H1 (cell line): ENCODE measurements around the gene PDCD2. TPM values are rescaled to one million over a fixed set of nuclear protein-coding genes. Genes with fewer than 3 reads are reported as not detected.

Source experiments
- CTCF ChIA-PET: fragments of 300-600 bp; sonication (Branson Sonifier 250); formaldehyde crosslinking; loops from one replicate; lab custom pipeline; 2021; ENCODE audit not compliant: partially characterized antibody; lab: Charles Lee
- POLR2A ChIA-PET: fragments of 300-600 bp; sonication (Branson Sonifier 250); formaldehyde crosslinking; loops from one replicate; lab custom pipeline; 2021; ENCODE audit warnings: inconsistent platforms; ENCODE audit not compliant: partially characterized antibody; lab: Charles Lee
- DNase-seq, 2 experiments: peaks; one replicate each; pipeline versions ENCODE4 v3.0.0 to v3.0.0-alpha.2; 2010 to 2022; ENCODE audit warnings: low spot score in 2 of 2, low read depth in 1 of 2, mixed read lengths in 1 of 2
- FAIRE-seq: peaks from 2 replicates; lab custom pipeline; 2011; peaks lifted over from hg19 to GRCh38; lab: Jason Lieb, UNC
- H2AFZ ChIP-seq: 2 replicates; pipeline ENCODE4 v1.8.1; 2012; ENCODE audit warnings: low read length, inconsistent platforms
- H2AK5ac ChIP-seq: 2 replicates; pipeline ENCODE4 v1.6.1; 2013; ENCODE audit warnings: low read depth, low read length
- H2BK120ac ChIP-seq: replicated peaks from 2 replicates; pipeline ENCODE3; 2013; ENCODE audit warnings: low read depth, low read length, inconsistent platforms
- H2BK12ac ChIP-seq: 2 replicates; pipeline ENCODE4 v1.6.1; 2013; ENCODE audit warnings: low read depth, low read length
- H2BK15ac ChIP-seq: 2 replicates; pipeline ENCODE4 v1.6.1; 2013; ENCODE audit warnings: low read length
- H2BK20ac ChIP-seq: 2 replicates; pipeline ENCODE4 v1.6.1; 2013; ENCODE audit warnings: low read length
- H2BK5ac ChIP-seq: 2 replicates; pipeline ENCODE4 v1.6.1; 2013; ENCODE audit warnings: low read depth, low read length
- H3K14ac ChIP-seq: 2 replicates; pipeline ENCODE4 v1.6.1; 2013; ENCODE audit warnings: inconsistent platforms; ENCODE audit not compliant: insufficient read length
- H3K18ac ChIP-seq: 2 replicates; pipeline ENCODE4 v1.6.1; 2013; ENCODE audit warnings: low read length; ENCODE audit errors: extremely low read depth
- H3K23ac ChIP-seq: 2 replicates; pipeline ENCODE4 v1.6.1; 2013; ENCODE audit warnings: inconsistent platforms; ENCODE audit not compliant: insufficient read length
- H3K23me2 ChIP-seq: 2 replicates; pipeline ENCODE4 v1.6.1; 2013; ENCODE audit warnings: low read depth, low read length
- H3K27ac ChIP-seq: 2 replicates; pipeline ENCODE4 v1.6.1; 2011; ENCODE audit warnings: low read depth, low read length, inconsistent platforms
- H3K27me3 ChIP-seq, 4 experiments: replicated peaks in 1 of 4; 1 replicate in 1 of 4; 2 replicates in 3 of 4; pipeline versions ENCODE4 v1.6.1 to v1.8.1; 2011 to 2013; ENCODE audit warnings: low read length in 3 of 4, mild to moderate bottlenecking in 3 of 4, inconsistent platforms in 2 of 4, mixed read lengths in 2 of 4, moderate library complexity in 1 of 4; ENCODE audit not compliant: control insufficient read depth in 3 of 4, insufficient read depth in 3 of 4; ENCODE audit errors: extremely low read depth in 1 of 4
- H3K36me3 ChIP-seq, 4 experiments: 2 replicates each; pipeline versions ENCODE4 v1.6.1 to v1.8.1; 2011 to 2013; ENCODE audit warnings: mild to moderate bottlenecking in 4 of 4, low read length in 3 of 4, moderate library complexity in 2 of 4, control low read depth in 1 of 4, inconsistent platforms in 1 of 4; ENCODE audit not compliant: insufficient read depth in 4 of 4, control insufficient read depth in 2 of 4
- H3K4ac ChIP-seq: replicated peaks from 2 replicates; pipeline ENCODE3; 2013; ENCODE audit warnings: low read length, low read depth, mixed read lengths, inconsistent platforms; ENCODE audit not compliant: insufficient read length
- H3K4me1 ChIP-seq, 4 experiments: replicated peaks in 1 of 4; 1 replicate in 1 of 4; 2 replicates in 3 of 4; pipeline versions ENCODE4 v1.6.1 to v1.8.1; 2011 to 2013; ENCODE audit warnings: low read length in 3 of 4, inconsistent platforms in 2 of 4, mixed read lengths in 1 of 4; ENCODE audit not compliant: insufficient read depth in 4 of 4, control insufficient read depth in 3 of 4
- H3K4me2 ChIP-seq, 2 experiments: 2 replicates each; pipeline versions ENCODE4 v1.6.1 to v1.8.1; 2011 to 2013; ENCODE audit warnings: low read depth in 2 of 2, low read length in 2 of 2, control low read depth in 1 of 2, inconsistent platforms in 1 of 2, mild to moderate bottlenecking in 1 of 2; ENCODE audit not compliant: insufficient read depth in 1 of 2
- H3K4me3 ChIP-seq, 4 experiments: fragments of 200-600, 300-600 bp in 1 of 4; sonication (generic), shearing (Covaris generic), sonication (Bioruptor Twin) in 1 of 4; 2 replicates each; pipeline versions ENCODE4 v1.5.1 to v1.8.1; 2011 to 2016; ENCODE audit warnings: low read length in 4 of 4, low read depth in 3 of 4, control low read depth in 2 of 4, inconsistent platforms in 2 of 4, mild to moderate bottlenecking in 2 of 4, mixed read lengths in 1 of 4, moderate library complexity in 1 of 4; ENCODE audit not compliant: insufficient read depth in 2 of 4; ENCODE audit errors: extremely low read depth in 1 of 4
- H3K56ac ChIP-seq: replicated peaks from 2 replicates; pipeline ENCODE3; 2013; ENCODE audit warnings: low read depth, mild to moderate bottlenecking, mixed read lengths, low read length, inconsistent platforms; ENCODE audit not compliant: insufficient read length
- H3K79me1 ChIP-seq: 2 replicates; pipeline ENCODE4 v1.6.1; 2013; ENCODE audit warnings: low read depth, low read length, control low read depth
- H3K79me2 ChIP-seq, 2 experiments: 2 replicates each; pipeline versions ENCODE4 v1.6.1 to v1.8.1; 2012 to 2013; ENCODE audit warnings: low read length in 2 of 2, mild to moderate bottlenecking in 2 of 2, inconsistent platforms in 1 of 2; ENCODE audit not compliant: insufficient read depth in 2 of 2, control insufficient read depth in 1 of 2
- H3K9ac ChIP-seq, 4 experiments: replicated peaks in 1 of 4; 1 replicate in 1 of 4; 2 replicates in 3 of 4; pipeline versions ENCODE4 v1.6.1 to v1.8.1; 2011 to 2013; ENCODE audit warnings: low read depth in 3 of 4, low read length in 3 of 4, control low read depth in 2 of 4, mild to moderate bottlenecking in 2 of 4, moderate library complexity in 2 of 4, inconsistent platforms in 1 of 4; ENCODE audit errors: extremely low read depth in 1 of 4
- H3K9me3 ChIP-seq, 2 experiments: 2 replicates each; pipeline versions ENCODE4 v1.6.1 to v1.8.1; 2012 to 2013; ENCODE audit warnings: mild to moderate bottlenecking in 2 of 2, moderate library complexity in 2 of 2, control low read depth in 1 of 2, inconsistent platforms in 1 of 2, low read depth in 1 of 2, low read length in 1 of 2, mixed read lengths in 1 of 2; ENCODE audit not compliant: insufficient read depth in 2 of 2
- H4K20me1 ChIP-seq, 2 experiments: replicated peaks in 1 of 2; 2 replicates each; pipeline versions ENCODE3 to v1.8.1; 2011 to 2013; ENCODE audit warnings: inconsistent platforms in 2 of 2, low read length in 2 of 2, mild to moderate bottlenecking in 1 of 2; ENCODE audit not compliant: insufficient read depth in 2 of 2, control insufficient read depth in 1 of 2
- H4K5ac ChIP-seq: 2 replicates; pipeline ENCODE4 v1.6.1; 2013; ENCODE audit warnings: low read length, low read depth, mixed read lengths, inconsistent platforms; ENCODE audit not compliant: insufficient read length
- H4K8ac ChIP-seq: 2 replicates; pipeline ENCODE4 v1.8.0; 2013; ENCODE audit warnings: mild to moderate bottlenecking, moderate library complexity, low read length, inconsistent platforms; ENCODE audit not compliant: insufficient read depth; ENCODE audit errors: extremely low read depth
- H4K91ac ChIP-seq: replicated peaks from 2 replicates; pipeline ENCODE3; 2013; ENCODE audit warnings: low read length, mixed read lengths, inconsistent platforms; ENCODE audit not compliant: insufficient read length
- ASH2L ChIP-seq: fragments of 200-600, 300-600 bp; sonication (generic); IDR thresholded peaks from one replicate; pipeline ENCODE4 v1.7.1; 2017; ENCODE audit warnings: low read length
- POLR2A ChIP-seq, 2 experiments: IDR thresholded peaks; 1 replicate in 1 of 2; 2 replicates in 1 of 2; pipeline ENCODE4 v1.6.1; 2011; ENCODE audit warnings: low read depth in 2 of 2, low read length in 2 of 2, mild to moderate bottlenecking in 2 of 2; ENCODE audit errors: control extremely low read depth in 1 of 2
- RXRA ChIP-seq: IDR thresholded peaks from 2 replicates; pipeline ENCODE4 v1.6.1; 2011; ENCODE audit warnings: low read depth, mild to moderate bottlenecking, low read length, moderate library complexity; ENCODE audit not compliant: insufficient read depth
- SIX5 ChIP-seq: IDR thresholded peaks from 2 replicates; pipeline ENCODE4 v1.6.1; 2011; ENCODE audit warnings: mild to moderate bottlenecking, low read depth, low read length
- WGBS, 2 experiments: shearing (Covaris generic) in 1 of 2; methylation state at CpG; one replicate each; pipeline versions ENCODE4 v1.1.6 to v1.1.7; 2013 to 2015; ENCODE audit warnings: low lambda C conversion rate in 2 of 2, mixed read lengths in 2 of 2, inconsistent platforms in 1 of 2, low coverage in 1 of 2, missing lambda C conversion rate in 1 of 2; ENCODE audit not compliant: insufficient replicate concordance in 2 of 2, insufficient coverage in 1 of 2, insufficient read length in 1 of 2; ENCODE audit errors: extremely low coverage in 1 of 2, missing lambda C conversion rate in 1 of 2; 5-methylcytosine and 5-hydroxymethylcytosine counted together
- polyA plus RNA-seq, 7 experiments: library from polyadenylated mRNA; depleted of rRNA in 3 of 7; stranded (reverse) in 5 of 7; unstranded in 2 of 7; fragments of >200 nt in 5 of 7; fragments of 200-250 nt in 2 of 7; gene quantifications; 1 replicate in 5 of 7; 2 replicates in 1 of 7; 4 replicates in 1 of 7; pipeline versions ENCODE4 v1.2.1 to v1.2.3, GENCODE V29; 2011 to 2013; ENCODE audit warnings: missing spikeins in 2 of 7, mixed read lengths in 2 of 7
- total RNA-seq: library from RNA; stranded (reverse); fragmentation: NEBNext Ultra II Directional; extraction: Animal tissue kit (Norgen Biotek cat#: 25700); gene quantifications from 2 replicates; pipeline ENCODE4 v1.2.1, GENCODE V29; 2021

The PDCD2 gene
- total and polyA plus RNA-seq, 2 of the 8 experiments (the other 6 are each of a cell fraction or from before 2014, with no cell fraction given): 74.1 to 116 TPM

DNA sequence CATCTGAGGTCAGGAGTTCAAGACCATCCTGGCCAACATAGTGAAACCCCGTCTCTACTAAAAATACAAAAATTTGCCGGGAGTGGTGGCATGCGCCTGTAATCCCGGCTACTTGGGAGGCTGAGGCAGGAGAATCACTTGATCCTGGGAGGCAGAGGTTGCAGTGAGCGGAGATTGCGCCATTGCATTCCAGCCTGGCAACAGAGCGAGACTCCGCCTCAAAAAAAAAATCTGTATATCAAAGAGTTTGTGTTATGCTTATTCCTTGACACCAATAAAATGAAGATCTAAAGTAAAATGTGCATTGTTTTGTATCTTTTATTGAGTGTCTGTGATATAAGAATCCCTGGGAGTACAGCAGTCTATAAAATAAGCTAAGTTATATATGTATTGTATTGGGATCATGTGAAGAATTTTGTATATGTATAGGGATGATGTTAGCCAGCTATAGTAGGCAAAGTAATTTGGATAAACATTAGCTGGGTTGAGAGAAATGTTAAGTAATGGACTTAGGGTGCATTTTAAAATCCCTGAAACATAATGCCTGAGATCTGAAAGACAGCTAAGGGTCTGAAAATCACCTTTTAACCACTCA, 19.4 kb downstream of the PDCD2 start:
- Histone ChIP-seq H2BK5ac (no peak overlapping the region), H3K79me2 (no peaks in the 10 kb centered on the region), H2AK5ac (no peak overlapping the region), H3K23me2 (no peaks in the 10 kb centered on the region), H3K9me3 (no peaks in the 10 kb centered on the region), H4K91ac (no peak overlapping the region), H3K79me1 (no peaks in the 10 kb centered on the region), H4K5ac (no peak overlapping the region), H3K18ac (no peak overlapping the region), H2AFZ (no peak overlapping the region), H3K4me3 (no peak overlapping the region), H3K14ac (no peak overlapping the region), H3K27me3 (no peaks in the 10 kb centered on the region), H3K23ac (no peak overlapping the region), H3K36me3 (peaks cover 3 to 57% (median 33%) of the 10 kb centered on the region in 4 experiments), H4K8ac (no peak overlapping the region), H2BK20ac (no peak overlapping the region), H3K4me2 (no peak overlapping the region), H3K56ac (no peak overlapping the region), H3K9ac (no peak overlapping the region), H3K4ac (no peak overlapping the region), H2BK12ac (no peak overlapping the region), H2BK120ac (no peak overlapping the region), H4K20me1 (peaks cover 0 to 3% of the 10 kb centered on the region in 2 experiments), H3K27ac (no peak overlapping the region), H3K4me1 (no peaks in the 10 kb centered on the region), H2BK15ac (no peak overlapping the region)
- ChIA-PET POLR2A (interaction anchor here (0.7 to 1.6 kb wide), 3 partner anchors 9 to 19 kb away, joined by 3 to 5 read pairs (median 4); partner anchors contain the start of gene PDCD2), CTCF (interaction anchor here (0.9 to 1.5 kb wide), 2 partner anchors 10 to 11 kb away, joined by 4 read pairs; partner anchors contain the start of gene TBP)
- 96% methylated on average over 6 of the region's 8 CpGs; no CpG with 5 or more reads in 1 of the 2 experiments for WGBS, 2 experiments
- TF ChIP-seq SIX5: no peak
- TF ChIP-seq ASH2L: no peak
- TF ChIP-seq RXRA: no peak
- no peak for TF ChIP-seq POLR2A (IDR thresholded peaks at IDR 0.05; ENCODE audit: control extremely low read depth in 1 of 2, low read depth in 2 of 2, low read length in 2 of 2)
- DNase-seq (no peak), FAIRE-seq (no peak)
